GM12875 (cell line): ENCODE measurements around the gene LIMS1.
A peak's percentile ranks its signal among the peaks of the same experiment; 100 is the strongest.
"Not testable (repeated sequence)": the region's sequence is repeated elsewhere in the genome, so short reads cannot be mapped to it uniquely, and the experiment has no call there.

Source experiments
- H3K4me3 ChIP-seq: one replicate; pipeline ENCODE4 v1.5.1; 2011; ENCODE audit warnings: low read depth, low read length, control low read depth
- TF ChIP-seq, protein P1 (sequence below): IDR thresholded peaks from 2 replicates; pipeline ENCODE4 v1.5.1; 2011; ENCODE audit warnings: low read depth, mild to moderate bottlenecking, control low read depth, inconsistent platforms, low read length, moderate library complexity, borderline replicate concordance; ENCODE audit not compliant: insufficient read depth

LIMS1 gene, protein sequence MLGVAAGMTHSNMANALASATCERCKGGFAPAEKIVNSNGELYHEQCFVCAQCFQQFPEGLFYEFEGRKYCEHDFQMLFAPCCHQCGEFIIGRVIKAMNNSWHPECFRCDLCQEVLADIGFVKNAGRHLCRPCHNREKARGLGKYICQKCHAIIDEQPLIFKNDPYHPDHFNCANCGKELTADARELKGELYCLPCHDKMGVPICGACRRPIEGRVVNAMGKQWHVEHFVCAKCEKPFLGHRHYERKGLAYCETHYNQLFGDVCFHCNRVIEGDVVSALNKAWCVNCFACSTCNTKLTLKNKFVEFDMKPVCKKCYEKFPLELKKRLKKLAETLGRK

DNA sequence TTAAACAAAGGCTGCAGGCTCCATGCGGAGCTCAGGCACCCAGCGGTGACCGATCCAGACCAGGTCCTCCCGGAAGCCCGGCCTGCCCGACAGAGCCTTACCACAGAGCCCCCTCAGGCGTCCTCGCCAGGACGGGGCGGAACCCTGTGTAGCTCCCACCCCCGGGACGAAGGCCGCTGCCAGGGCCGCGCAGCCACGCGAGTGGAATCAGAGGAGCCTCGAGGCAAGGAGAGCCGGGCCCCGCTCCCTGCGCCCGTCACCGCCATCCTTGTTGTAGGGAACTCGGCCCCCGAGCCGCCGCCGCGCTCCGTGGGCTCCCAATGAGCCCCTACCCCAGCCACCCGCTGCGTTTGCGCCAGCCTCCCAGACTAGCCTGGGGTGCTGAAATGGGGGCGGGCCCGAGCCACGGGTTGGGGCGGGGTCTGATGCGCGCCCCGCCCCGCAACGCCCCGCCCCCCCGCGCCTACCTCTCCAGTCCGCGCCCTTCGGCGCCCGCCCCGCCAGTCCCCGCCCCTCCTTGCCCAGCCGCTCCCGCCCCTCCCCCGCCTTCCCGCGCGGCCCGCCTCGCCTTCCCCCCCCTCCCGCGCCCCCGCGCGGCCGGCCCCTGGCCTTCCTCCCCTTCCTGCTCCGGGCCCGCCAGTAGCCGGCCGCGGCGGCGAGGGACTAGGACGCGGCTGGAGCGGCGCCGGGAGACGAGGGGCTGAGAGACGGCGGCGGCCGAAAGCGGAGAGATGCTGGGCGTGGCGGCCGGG is at the start of gene LIMS1:
TSS of gene LIMS1 (plus strand) at position 639 of the 752 bp plus-strand sequence. CDS start at position 732, 93 bp downstream.
- TF ChIP-seq, protein P1, sequence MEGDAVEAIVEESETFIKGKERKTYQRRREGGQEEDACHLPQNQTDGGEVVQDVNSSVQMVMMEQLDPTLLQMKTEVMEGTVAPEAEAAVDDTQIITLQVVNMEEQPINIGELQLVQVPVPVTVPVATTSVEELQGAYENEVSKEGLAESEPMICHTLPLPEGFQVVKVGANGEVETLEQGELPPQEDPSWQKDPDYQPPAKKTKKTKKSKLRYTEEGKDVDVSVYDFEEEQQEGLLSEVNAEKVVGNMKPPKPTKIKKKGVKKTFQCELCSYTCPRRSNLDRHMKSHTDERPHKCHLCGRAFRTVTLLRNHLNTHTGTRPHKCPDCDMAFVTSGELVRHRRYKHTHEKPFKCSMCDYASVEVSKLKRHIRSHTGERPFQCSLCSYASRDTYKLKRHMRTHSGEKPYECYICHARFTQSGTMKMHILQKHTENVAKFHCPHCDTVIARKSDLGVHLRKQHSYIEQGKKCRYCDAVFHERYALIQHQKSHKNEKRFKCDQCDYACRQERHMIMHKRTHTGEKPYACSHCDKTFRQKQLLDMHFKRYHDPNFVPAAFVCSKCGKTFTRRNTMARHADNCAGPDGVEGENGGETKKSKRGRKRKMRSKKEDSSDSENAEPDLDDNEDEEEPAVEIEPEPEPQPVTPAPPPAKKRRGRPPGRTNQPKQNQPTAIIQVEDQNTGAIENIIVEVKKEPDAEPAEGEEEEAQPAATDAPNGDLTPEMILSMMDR: peak; percentile 7; the same call in 1 of the 2 replicates
- H3K4me3 ChIP-seq: peak within 1 kb of the TSS; percentile 69

- TF ChIP-seq, protein P1: no peak
- H3K4me3 ChIP-seq: no peak overlapping the region
Measured at GRCh38 chr2:108485253-108485652, 49.0 kb upstream of the LIMS1 start.

DNA sequence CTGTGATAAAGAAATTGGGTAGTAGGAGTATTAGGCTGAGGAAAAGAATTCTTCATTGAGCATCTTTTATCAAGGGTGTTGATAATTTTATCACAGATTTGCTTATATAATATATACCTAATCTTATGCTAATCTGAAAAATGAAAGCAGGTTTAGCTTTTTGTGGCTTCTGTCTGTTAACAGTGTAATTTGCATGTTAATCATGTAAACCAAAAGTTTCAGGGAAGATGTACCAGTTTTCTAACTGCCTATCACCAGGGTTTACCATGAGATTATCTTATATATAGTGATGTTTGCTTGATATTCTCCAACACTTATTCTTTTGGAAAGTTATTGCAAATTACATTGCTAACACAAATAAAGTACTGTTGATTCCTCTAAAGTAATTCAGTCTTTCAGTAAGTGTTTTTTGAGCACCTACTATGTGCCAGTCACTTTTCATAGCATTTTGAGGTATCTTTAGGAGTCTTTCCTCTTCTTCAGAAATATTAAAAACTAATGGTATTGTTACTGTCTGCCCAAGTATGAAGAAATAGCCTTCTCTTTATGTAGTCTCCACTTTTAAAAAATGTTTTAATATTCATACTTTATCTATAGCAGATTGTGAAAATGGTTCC is 43.7 kb upstream of the LIMS1 start:
- TF ChIP-seq, protein P1: no peak
- no peak overlapping the region for H3K4me3 ChIP-seq

DNA sequence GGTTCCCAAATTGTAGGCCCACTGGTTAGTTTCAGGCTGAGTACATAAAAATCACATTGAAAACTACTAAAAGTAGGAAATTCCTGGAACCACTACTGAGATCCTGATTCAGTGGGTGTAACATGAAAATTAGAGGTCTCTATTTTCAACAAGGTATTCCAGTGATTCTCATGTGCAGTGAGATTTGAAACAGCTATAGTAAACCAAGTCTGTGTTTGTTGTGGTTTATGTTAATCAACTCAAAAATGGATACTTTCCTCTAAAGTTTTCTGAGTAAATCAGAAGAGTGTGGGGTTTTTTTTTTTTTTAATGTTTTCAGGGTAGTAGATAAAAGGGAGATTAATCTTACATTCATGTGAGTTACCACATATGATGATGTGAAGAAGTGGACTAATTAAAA is 42.4 kb upstream of the LIMS1 start:
- H3K4me3 ChIP-seq: no peak overlapping the region

GRCh38 chr2:108492364-108492763 is 41.9 kb upstream of the LIMS1 start:
- no peak overlapping the region for H3K4me3 ChIP-seq
- TF ChIP-seq, protein P1: no peak

More for the DNA sequence above, 42.4 kb upstream of the LIMS1 start:
- TF ChIP-seq, protein P1: no peak

DNA sequence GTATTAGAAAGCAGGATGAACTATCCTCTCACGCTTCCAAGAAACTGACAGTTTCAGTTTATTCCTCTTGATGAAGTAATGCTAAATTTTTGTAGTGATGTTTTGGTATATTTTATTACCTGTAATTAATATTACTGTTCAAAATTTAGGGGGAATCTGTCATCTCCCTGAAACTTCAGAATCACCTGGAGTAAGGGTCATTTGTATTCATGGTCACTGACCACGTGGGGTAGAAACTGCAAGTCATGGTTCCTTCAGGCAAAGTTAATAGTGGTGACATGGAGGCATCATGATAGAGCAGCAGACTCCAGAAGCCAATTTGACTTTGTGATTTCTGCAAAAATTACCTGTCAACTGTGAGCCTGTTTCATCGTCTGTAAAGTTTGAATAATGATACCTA is 38.1 kb upstream of the LIMS1 start:
- not testable (repeated sequence) for H3K4me3 ChIP-seq

DNA sequence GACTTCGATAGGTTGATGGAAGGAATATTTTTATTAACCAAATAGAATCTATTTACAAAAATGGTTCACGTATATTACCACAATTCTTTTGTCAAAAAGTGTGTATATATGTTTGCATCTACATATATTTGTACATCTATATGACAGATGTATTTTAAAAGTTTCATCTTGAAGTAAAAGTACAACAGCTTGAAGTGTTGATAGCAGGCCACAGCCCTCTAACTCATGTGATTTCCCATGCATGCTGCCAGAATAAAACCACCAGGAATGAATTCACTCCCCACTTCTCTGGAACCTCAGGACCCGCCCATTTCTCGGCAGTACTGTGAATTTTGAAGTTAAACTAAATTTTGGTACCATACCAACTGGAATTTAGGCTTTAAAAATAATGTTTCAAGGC is 26.6 kb upstream of the LIMS1 start:
- H3K4me3 ChIP-seq: not testable (repeated sequence)

GRCh38 chr2:108512431-108512830 is 21.8 kb upstream of the LIMS1 start:
- not testable (repeated sequence) for H3K4me3 ChIP-seq

DNA sequence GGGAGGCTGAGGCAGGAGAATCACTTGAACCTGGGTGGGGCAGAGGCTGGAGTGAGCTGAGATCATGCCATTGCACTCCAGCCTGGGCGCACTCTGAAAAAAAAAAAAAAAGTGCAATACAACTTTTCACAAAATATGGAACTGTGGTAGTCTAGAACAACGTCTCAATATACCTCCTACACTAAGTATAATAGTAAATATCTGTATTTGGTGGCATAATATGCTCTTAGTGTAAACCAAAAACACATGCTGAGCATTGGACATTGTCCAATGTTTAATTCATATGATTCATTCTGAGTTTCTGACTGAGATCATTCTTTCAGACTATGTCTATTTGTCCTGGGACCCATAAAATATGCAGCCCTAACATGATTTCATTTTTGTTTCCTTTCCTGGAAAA is 19.8 kb upstream of the LIMS1 start:
- not testable (repeated sequence) for H3K4me3 ChIP-seq

DNA sequence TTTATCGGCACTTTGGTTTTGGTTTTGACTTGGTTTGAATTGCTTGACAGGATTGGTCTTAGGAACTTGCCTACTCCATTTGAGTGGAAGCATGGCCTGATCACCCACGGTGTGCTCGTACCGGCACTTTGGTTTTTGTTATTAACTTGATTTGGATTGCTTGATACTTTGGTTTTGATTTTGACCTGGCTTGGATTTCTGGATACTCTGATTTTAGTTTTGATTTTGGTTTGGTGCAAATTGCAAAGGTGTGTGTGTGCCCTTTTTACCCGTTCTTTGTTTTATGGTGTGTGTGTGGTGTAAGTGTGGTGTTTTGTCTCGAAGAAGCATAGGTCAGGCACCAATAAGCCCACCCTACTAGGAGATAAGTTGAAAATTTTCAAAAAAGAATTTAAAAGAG is 9.6 kb upstream of the LIMS1 start:
- H3K4me3 ChIP-seq: not testable (repeated sequence)

DNA sequence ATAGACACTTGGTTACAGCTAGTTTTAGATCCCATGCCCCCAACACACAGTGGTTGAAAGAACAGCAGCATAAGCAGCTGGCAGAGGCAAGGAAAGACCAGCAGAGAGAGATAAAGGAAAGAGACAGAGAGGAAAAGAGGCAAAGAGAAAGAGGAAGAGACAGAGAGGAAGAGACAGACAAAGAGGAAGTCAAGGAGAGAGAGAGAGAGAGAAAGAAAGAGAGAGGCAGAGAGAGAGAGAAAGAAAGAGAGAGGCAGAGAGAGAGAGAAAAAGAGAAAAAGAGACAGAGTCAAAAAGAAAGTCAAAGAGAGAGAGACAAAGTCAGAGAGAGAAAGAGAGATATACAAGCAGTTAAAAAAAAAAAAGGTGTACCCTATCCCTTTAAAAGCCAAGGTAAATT is 9.0 kb upstream of the LIMS1 start:
- not testable (repeated sequence) for H3K4me3 ChIP-seq
